H9 (cell line): ENCODE results near the gene CCDC9B. TPM values are rescaled to one million over a fixed set of nuclear protein-coding genes. Genes with fewer than 3 reads are reported as not detected.

ENCODE experiments used
- DNase-seq: peaks from one replicate; pipeline ENCODE4 v3.0.0-alpha.2; 2017
- H2AFZ ChIP-seq: one replicate; pipeline ENCODE4 v1.6.1; 2013; ENCODE audit warnings: mild to moderate bottlenecking, low read length, control low read depth, moderate library complexity
- H2AK5ac ChIP-seq: 2 replicates; pipeline ENCODE4 v1.6.1; 2013; ENCODE audit warnings: low read length, control low read depth, mixed read lengths; ENCODE audit not compliant: insufficient read length
- H2BK120ac ChIP-seq: one replicate; pipeline ENCODE4 v1.6.1; 2013; ENCODE audit warnings: low read depth, mild to moderate bottlenecking, low read length, control low read depth, inconsistent platforms; ENCODE audit not compliant: poor library complexity, severe bottlenecking
- H2BK12ac ChIP-seq: 2 replicates; pipeline ENCODE4 v1.6.1; 2013; ENCODE audit warnings: low read length, control low read depth, mixed read lengths, low read depth; ENCODE audit not compliant: insufficient read length
- H2BK15ac ChIP-seq: 2 replicates; pipeline ENCODE4 v1.6.1; 2013; ENCODE audit warnings: low read depth, low read length, control low read depth
- H2BK20ac ChIP-seq: one replicate; pipeline ENCODE4 v1.6.1; 2013; ENCODE audit warnings: low read depth, mild to moderate bottlenecking, low read length, control low read depth, inconsistent platforms; ENCODE audit not compliant: poor library complexity, severe bottlenecking
- H2BK5ac ChIP-seq: 2 replicates; pipeline ENCODE4 v1.6.1; 2013; ENCODE audit warnings: low read length, control low read depth, mixed read lengths; ENCODE audit not compliant: insufficient read length
- H3K14ac ChIP-seq: 2 replicates; pipeline ENCODE4 v1.6.1; 2013; ENCODE audit warnings: low read length, control low read depth; ENCODE audit not compliant: insufficient read depth
- H3K18ac ChIP-seq: 2 replicates; pipeline ENCODE4 v1.6.1; 2013; ENCODE audit warnings: low read depth, mild to moderate bottlenecking, mixed read lengths, low read length, control low read depth; ENCODE audit not compliant: insufficient read length
- H3K23ac ChIP-seq: 2 replicates; pipeline ENCODE4 v1.6.1; 2013; ENCODE audit warnings: low read length, control low read depth, mixed read lengths, low read depth; ENCODE audit not compliant: insufficient read length
- H3K23me2 ChIP-seq: 2 replicates; pipeline ENCODE4 v1.6.1; 2013; ENCODE audit warnings: low read depth, mild to moderate bottlenecking, mixed read lengths, low read length, control low read depth; ENCODE audit not compliant: insufficient read length, poor library complexity, severe bottlenecking
- H3K27ac ChIP-seq: 2 replicates; pipeline ENCODE4 v1.5.1; 2013; ENCODE audit warnings: low read length, control low read depth, mixed read lengths, low read depth; ENCODE audit not compliant: insufficient read length
- H3K27me3 ChIP-seq: 2 replicates; pipeline ENCODE4 v1.6.1; 2013; ENCODE audit warnings: low read length, control low read depth, inconsistent platforms; ENCODE audit not compliant: insufficient read depth
- H3K4ac ChIP-seq: 2 replicates; pipeline ENCODE4 v1.6.1; 2013; ENCODE audit warnings: low read depth, mild to moderate bottlenecking, control low read depth, inconsistent platforms, low read length, moderate library complexity
- H3K4me1 ChIP-seq: 2 replicates; pipeline ENCODE4 v1.6.1; 2013; ENCODE audit warnings: low read length, control low read depth, inconsistent platforms; ENCODE audit not compliant: insufficient read depth
- H3K4me2 ChIP-seq: 2 replicates; pipeline ENCODE4 v1.6.1; 2013; ENCODE audit warnings: low read length, control low read depth, mixed read lengths; ENCODE audit not compliant: insufficient read length, insufficient read depth
- H3K56ac ChIP-seq: 2 replicates; pipeline ENCODE4 v1.6.1; 2013; ENCODE audit warnings: low read depth, mild to moderate bottlenecking, mixed read lengths, low read length, control low read depth; ENCODE audit not compliant: insufficient read length
- H3K79me1 ChIP-seq: 2 replicates; pipeline ENCODE4 v1.6.1; 2013; ENCODE audit warnings: low read depth, mild to moderate bottlenecking, moderate library complexity, low read length, control low read depth, inconsistent platforms; ENCODE audit not compliant: insufficient read depth, poor library complexity, severe bottlenecking
- H3K79me2 ChIP-seq: 2 replicates; pipeline ENCODE4 v1.6.1; 2013; ENCODE audit warnings: low read length, control low read depth, inconsistent platforms; ENCODE audit not compliant: insufficient read depth
- H3K9ac ChIP-seq: 2 replicates; pipeline ENCODE4 v1.6.1; 2013; ENCODE audit warnings: low read length, control low read depth, mixed read lengths; ENCODE audit not compliant: insufficient read length; ENCODE audit errors: extremely low read depth
- H3K9me3 ChIP-seq: one replicate; pipeline ENCODE4 v1.6.1; 2013; ENCODE audit warnings: low read depth, low read length, inconsistent platforms; ENCODE audit not compliant: control insufficient read depth
- H3T11ph ChIP-seq: one replicate; pipeline ENCODE4 v1.6.1; 2013; ENCODE audit warnings: mild to moderate bottlenecking, low read length, control low read depth, inconsistent platforms
- H4K20me1 ChIP-seq: one replicate; pipeline ENCODE4 v1.6.1; 2013; ENCODE audit not compliant: control insufficient read depth, insufficient read length, insufficient read depth
- H4K5ac ChIP-seq: 2 replicates; pipeline ENCODE4 v1.6.1; 2013; ENCODE audit warnings: low read depth, mild to moderate bottlenecking, mixed read lengths, low read length, control low read depth; ENCODE audit not compliant: insufficient read length
- H4K8ac ChIP-seq: replicated peaks from 2 replicates; pipeline ENCODE4 v1.6.1; 2013; ENCODE audit warnings: low read length, control low read depth, mixed read lengths, low read depth; ENCODE audit not compliant: insufficient read length
- H4K91ac ChIP-seq: 2 replicates; pipeline ENCODE4 v1.6.1; 2013; ENCODE audit warnings: low read depth, mild to moderate bottlenecking, moderate library complexity, mixed read lengths, low read length, control low read depth; ENCODE audit not compliant: insufficient read length
- H3K27ac Mint-ChIP-seq, 3 experiments: 2 replicates in 2 of 3; 3 replicates in 1 of 3; pipeline ENCODE4 v1.8.0; 2020 to 2021; ENCODE audit warnings: mixed read lengths in 3 of 3, mild to moderate bottlenecking in 1 of 3, moderate library complexity in 1 of 3
- H3K27me3 Mint-ChIP-seq: 2 replicates; pipeline ENCODE4 v1.8.0; 2021; ENCODE audit warnings: low read depth, mild to moderate bottlenecking, moderate library complexity, mixed read lengths
- H3K36me3 Mint-ChIP-seq, 3 experiments: 2 replicates in 2 of 3; 3 replicates in 1 of 3; pipeline ENCODE4 v1.8.0; 2020 to 2021; ENCODE audit warnings: low read depth in 3 of 3, mixed read lengths in 3 of 3; ENCODE audit not compliant: insufficient read depth in 1 of 3
- H3K4me1 Mint-ChIP-seq, 2 experiments: 2 replicates each; pipeline ENCODE4 v1.8.0; 2020; ENCODE audit warnings: mixed read lengths in 2 of 2
- H3K4me3 Mint-ChIP-seq, 2 experiments: 2 replicates in 1 of 2; 3 replicates in 1 of 2; pipeline ENCODE4 v1.8.0; 2020 to 2021; ENCODE audit warnings: mild to moderate bottlenecking in 2 of 2, mixed read lengths in 2 of 2, moderate library complexity in 1 of 2
- H3K9me3 Mint-ChIP-seq, 2 experiments: 2 replicates in 1 of 2; 3 replicates in 1 of 2; pipeline ENCODE4 v1.8.0; 2020; ENCODE audit warnings: mild to moderate bottlenecking in 2 of 2, mixed read lengths in 2 of 2, moderate library complexity in 1 of 2
- WGBS: extraction: QIAGEN DNeasy Blood & Tissue Kit; methylation state at CpG from one replicate; pipeline ENCODE4 v1.1.7; 2013; ENCODE audit warnings: missing lambda C conversion rate, low lambda C conversion rate, mixed read lengths; ENCODE audit not compliant: insufficient read length; ENCODE audit errors: extremely low coverage; 5-methylcytosine and 5-hydroxymethylcytosine counted together
- total RNA-seq: library from RNA; stranded (reverse); gene quantifications from 2 replicates; pipeline ENCODE4 v1.2.1, GENCODE V29; 2021
- TF ChIP-seq, protein P1 (sequence below): fragments of 200-600 bp; sonication (generic); conservative IDR thresholded peaks from 3 replicates; pipeline ENCODE4 v1.8.0; 2021; ENCODE audit warnings: antibody characterized with exemption, mild to moderate bottlenecking

The CCDC9B gene
- total RNA-seq, 1 experiment from 2014 or later = 0.48 TPM

- H4K91ac ChIP-seq = no peak overlapping the region
- H3K23ac ChIP-seq = no peak overlapping the region
- peaks cover 50% of the 10 kb centered on the region for H3K27me3 Mint-ChIP-seq
- no peak overlapping the region for H2AFZ ChIP-seq
- H3K23me2 ChIP-seq = no peaks in the 10 kb centered on the region
- no peaks in the 10 kb centered on the region for H3K4me1 ChIP-seq
- H3K79me1 ChIP-seq = no peaks in the 10 kb centered on the region
- no peaks in the 10 kb centered on the region for H3K9me3 ChIP-seq
- no peaks in the 10 kb centered on the region for H3K36me3 Mint-ChIP-seq
- no peak overlapping the region for H2BK15ac ChIP-seq
- WGBS = no CpG with 5 or more reads among the region's 4 CpGs
- H2BK5ac ChIP-seq = no peak overlapping the region
- no peak overlapping the region for H3K14ac ChIP-seq
- H3K27ac ChIP-seq = no peak overlapping the region
- H3K27me3 ChIP-seq = no peaks in the 10 kb centered on the region; the same call in 1 of the 2 replicates
- H4K8ac ChIP-seq = no peak overlapping the region
- H3T11ph ChIP-seq = no peak overlapping the region
- no peak overlapping the region for H2BK12ac ChIP-seq
- H3K27ac Mint-ChIP-seq = no peak overlapping the region
- H3K4ac ChIP-seq = no peak overlapping the region
- peaks cover 17 to 25% of the 10 kb centered on the region in 2 experiments for H3K4me1 Mint-ChIP-seq
- no peak overlapping the region for H2BK20ac ChIP-seq
- H3K79me2 ChIP-seq = no peaks in the 10 kb centered on the region
- H2AK5ac ChIP-seq = no peak overlapping the region
- no peak overlapping the region for H3K4me3 Mint-ChIP-seq
- no peak overlapping the region for H4K5ac ChIP-seq
- H4K20me1 ChIP-seq = no peaks in the 10 kb centered on the region
- DNase-seq = no peak
- TF ChIP-seq, protein P1, sequence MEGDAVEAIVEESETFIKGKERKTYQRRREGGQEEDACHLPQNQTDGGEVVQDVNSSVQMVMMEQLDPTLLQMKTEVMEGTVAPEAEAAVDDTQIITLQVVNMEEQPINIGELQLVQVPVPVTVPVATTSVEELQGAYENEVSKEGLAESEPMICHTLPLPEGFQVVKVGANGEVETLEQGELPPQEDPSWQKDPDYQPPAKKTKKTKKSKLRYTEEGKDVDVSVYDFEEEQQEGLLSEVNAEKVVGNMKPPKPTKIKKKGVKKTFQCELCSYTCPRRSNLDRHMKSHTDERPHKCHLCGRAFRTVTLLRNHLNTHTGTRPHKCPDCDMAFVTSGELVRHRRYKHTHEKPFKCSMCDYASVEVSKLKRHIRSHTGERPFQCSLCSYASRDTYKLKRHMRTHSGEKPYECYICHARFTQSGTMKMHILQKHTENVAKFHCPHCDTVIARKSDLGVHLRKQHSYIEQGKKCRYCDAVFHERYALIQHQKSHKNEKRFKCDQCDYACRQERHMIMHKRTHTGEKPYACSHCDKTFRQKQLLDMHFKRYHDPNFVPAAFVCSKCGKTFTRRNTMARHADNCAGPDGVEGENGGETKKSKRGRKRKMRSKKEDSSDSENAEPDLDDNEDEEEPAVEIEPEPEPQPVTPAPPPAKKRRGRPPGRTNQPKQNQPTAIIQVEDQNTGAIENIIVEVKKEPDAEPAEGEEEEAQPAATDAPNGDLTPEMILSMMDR = no peak
- no peak overlapping the region for H2BK120ac ChIP-seq
- H3K18ac ChIP-seq = no peak overlapping the region
- H3K56ac ChIP-seq = no peak overlapping the region
- H3K9me3 Mint-ChIP-seq = peaks cover 0 to 4% of the 10 kb centered on the region in 2 experiments; a peak in 1 of 5 replicates
- H3K9ac ChIP-seq = no peak overlapping the region
- H3K4me2 ChIP-seq = no peak overlapping the region
These were observed 23.2 kb downstream of the CCDC9B start for GRCh38 chr15:40317580-40317979.
